ENCODE data around the gene RRAGB. TPM values are rescaled to one million over a fixed set of nuclear protein-coding genes. Genes with fewer than 3 reads are reported as not detected.
"Not testable (repeated sequence)": the region's sequence is repeated elsewhere in the genome, so short reads cannot be mapped to it uniquely, and the experiment has no call there.

RRAGB gene
- total RNA-seq, 2 donors from 2014 or later = 7.2 to 12.4 TPM

- peaks cover 0 to 22% of the 10 kb centered on the region in 2 donors for H3K9me3 ChIP-seq
- H3K36me3 ChIP-seq = peaks cover 13% of the 10 kb centered on the region
- H3K4me1 ChIP-seq = no peaks in the 10 kb centered on the region
- TF ChIP-seq, protein P1, sequence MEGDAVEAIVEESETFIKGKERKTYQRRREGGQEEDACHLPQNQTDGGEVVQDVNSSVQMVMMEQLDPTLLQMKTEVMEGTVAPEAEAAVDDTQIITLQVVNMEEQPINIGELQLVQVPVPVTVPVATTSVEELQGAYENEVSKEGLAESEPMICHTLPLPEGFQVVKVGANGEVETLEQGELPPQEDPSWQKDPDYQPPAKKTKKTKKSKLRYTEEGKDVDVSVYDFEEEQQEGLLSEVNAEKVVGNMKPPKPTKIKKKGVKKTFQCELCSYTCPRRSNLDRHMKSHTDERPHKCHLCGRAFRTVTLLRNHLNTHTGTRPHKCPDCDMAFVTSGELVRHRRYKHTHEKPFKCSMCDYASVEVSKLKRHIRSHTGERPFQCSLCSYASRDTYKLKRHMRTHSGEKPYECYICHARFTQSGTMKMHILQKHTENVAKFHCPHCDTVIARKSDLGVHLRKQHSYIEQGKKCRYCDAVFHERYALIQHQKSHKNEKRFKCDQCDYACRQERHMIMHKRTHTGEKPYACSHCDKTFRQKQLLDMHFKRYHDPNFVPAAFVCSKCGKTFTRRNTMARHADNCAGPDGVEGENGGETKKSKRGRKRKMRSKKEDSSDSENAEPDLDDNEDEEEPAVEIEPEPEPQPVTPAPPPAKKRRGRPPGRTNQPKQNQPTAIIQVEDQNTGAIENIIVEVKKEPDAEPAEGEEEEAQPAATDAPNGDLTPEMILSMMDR (IDR thresholded peaks at IDR 0.05) = no peak
- H3K27me3 ChIP-seq = no peaks in the 10 kb centered on the region
- no peak for DNase-seq (ENCODE audit: low spot score)
- no peak overlapping the region for H3K4me3 ChIP-seq
- no peak overlapping the region for H3K27ac ChIP-seq
Observed at GRCh38 chrX:55731826-55732225, 14.3 kb downstream of the RRAGB start.

DNA sequence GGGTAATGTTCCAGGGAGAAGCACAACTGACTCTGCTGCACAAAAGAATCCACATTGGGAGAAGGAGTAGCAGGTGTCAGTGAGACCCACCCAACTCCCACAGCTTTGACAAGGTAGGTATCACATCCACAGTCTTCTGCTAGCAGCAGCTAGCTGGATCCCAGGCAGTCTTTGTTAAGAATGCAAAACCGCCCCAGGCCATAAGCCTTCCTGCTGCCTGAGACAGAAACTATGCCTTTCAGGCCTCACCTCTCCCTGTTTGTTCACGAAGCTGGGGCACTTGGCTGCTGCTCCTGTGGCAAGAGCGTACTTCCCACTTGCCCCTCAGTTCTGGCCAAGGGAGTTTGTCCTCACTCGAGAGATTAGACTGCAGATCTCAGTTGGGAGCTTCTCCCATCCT is 21.4 kb downstream of the RRAGB start:
- no peak for DNase-seq (ENCODE audit: low spot score)
- Histone ChIP-seq H3K36me3 (peaks cover 4% of the 10 kb centered on the region), H3K9me3 (peaks cover 0 to 13% of the 10 kb centered on the region in 2 donors)

DNA sequence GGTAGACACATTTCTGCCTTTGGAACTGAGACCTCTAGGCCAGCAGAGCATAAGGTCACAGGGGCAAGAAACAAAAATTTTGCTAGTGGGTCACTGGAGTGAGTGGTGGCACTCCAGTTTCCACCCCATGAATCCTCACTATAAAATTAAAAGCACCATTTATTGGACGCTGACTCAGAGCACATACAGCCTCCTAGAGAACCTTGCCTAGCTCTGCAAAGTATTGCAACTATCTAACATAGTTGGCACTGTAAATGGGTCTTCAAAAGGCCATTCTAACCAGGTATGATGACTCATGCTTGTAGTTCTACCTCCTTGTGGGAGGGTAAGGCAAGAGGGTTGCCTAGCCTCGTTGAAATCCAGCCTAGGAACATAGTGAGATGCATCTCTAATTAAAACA is 25.1 kb downstream of the RRAGB start:
- Histone ChIP-seq H3K36me3 (peaks cover 4% of the 10 kb centered on the region), H3K27ac (no peak overlapping the region), H3K4me3 (no peak overlapping the region), H3K9me3 (no peaks in the 10 kb centered on the region), H3K4me1 (no peaks in the 10 kb centered on the region), H3K27me3 (no peaks in the 10 kb centered on the region)
- TF ChIP-seq, protein P1 (IDR thresholded peaks at IDR 0.05) = no peak
- DNase-seq (ENCODE audit: low spot score) = no peak

More for the DNA sequence above, 21.4 kb downstream of the RRAGB start:
- H3K4me1 ChIP-seq = no peaks in the 10 kb centered on the region
- TF ChIP-seq, protein P1 (IDR thresholded peaks at IDR 0.05) = no peak
- H3K27ac ChIP-seq = no peak overlapping the region
- no peak overlapping the region for H3K4me3 ChIP-seq
- no peaks in the 10 kb centered on the region for H3K27me3 ChIP-seq

- H3K36me3 ChIP-seq; H3K27ac ChIP-seq; H3K4me1 ChIP-seq; DNase-seq (ENCODE audit: low spot score); H3K9me3 ChIP-seq; H3K4me3 ChIP-seq; H3K27me3 ChIP-seq: not testable (repeated sequence)
Observed at GRCh38 chrX:55748463-55748862, 30.9 kb downstream of the RRAGB start.

DNA sequence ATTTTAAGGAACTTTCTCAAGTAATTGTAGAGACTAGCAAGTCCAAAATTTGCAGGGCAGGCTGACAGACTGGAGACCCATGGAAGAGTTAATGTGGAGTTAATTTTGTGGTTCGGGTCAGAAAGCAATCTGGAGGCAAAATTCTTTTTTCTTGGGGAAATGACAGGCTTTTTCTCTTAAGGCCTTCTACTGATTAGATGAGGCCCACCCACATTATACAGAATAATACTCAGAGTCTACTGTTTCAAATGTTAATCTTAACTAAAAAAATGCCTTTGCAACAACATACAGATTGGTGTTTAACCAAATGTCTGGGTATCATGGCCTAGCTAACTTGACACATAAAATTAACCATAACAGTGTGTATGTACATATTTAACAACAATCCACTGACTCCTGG is 32.7 kb downstream of the RRAGB start:
- Histone ChIP-seq H3K4me1 (no peaks in the 10 kb centered on the region), H3K36me3 (peaks cover 14% of the 10 kb centered on the region), H3K27ac (no peak overlapping the region), H3K27me3 (no peaks in the 10 kb centered on the region), H3K4me3 (no peak overlapping the region), H3K9me3 (no peaks in the 10 kb centered on the region)
- DNase-seq (ENCODE audit: low spot score) = no peak
- TF ChIP-seq, protein P1 (IDR thresholded peaks at IDR 0.05) = no peak

GRCh38 chrX:55754861-55755294 is 37.3 kb downstream of the RRAGB start:
- Histone ChIP-seq H3K36me3 (peaks cover 14% of the 10 kb centered on the region), H3K27ac (no peak overlapping the region), H3K27me3 (no peaks in the 10 kb centered on the region), H3K9me3 (no peaks in the 10 kb centered on the region), H3K4me1 (no peaks in the 10 kb centered on the region), H3K4me3 (no peak overlapping the region)
- no peak for DNase-seq (ENCODE audit: low spot score)
- TF ChIP-seq, protein P1 (IDR thresholded peaks at IDR 0.05) = no peak

Measured in right atrium auricular region (tissue), 2 donors.